Karpas-422 (cell line): ENCODE data around the gene PHF12. TPM values are rescaled to one million over a fixed set of nuclear protein-coding genes. Genes with fewer than 3 reads are reported as not detected.

Experiments
- DNase-seq: peaks from one replicate; pipeline ENCODE4 v3.0.0-alpha.2; 2015
- H2AFZ ChIP-seq: fragments of 200-600 bp; sonication (generic); 2 replicates; pipeline ENCODE4 v1.6.1; 2014; ENCODE audit warnings: antibody characterized with exemption, low read length, mixed read lengths
- H3K27ac ChIP-seq: fragments of 200-600 bp; sonication (generic); 2 replicates; pipeline ENCODE4 v1.5.1; 2014; ENCODE audit warnings: mild to moderate bottlenecking, low read length, moderate library complexity
- H3K27me3 ChIP-seq: fragments of 200-600 bp; sonication (generic); 2 replicates; pipeline ENCODE4 v1.6.1; 2014; ENCODE audit warnings: low read length, mixed read lengths
- H3K36me3 ChIP-seq: fragments of 200-600 bp; sonication (generic); 2 replicates; pipeline ENCODE4 v1.6.1; 2014; ENCODE audit warnings: low read length, mixed read lengths; ENCODE audit not compliant: insufficient read depth
- H3K4me1 ChIP-seq: fragments of 200-600 bp; sonication (generic); 2 replicates; pipeline ENCODE4 v1.6.1; 2014; ENCODE audit warnings: mild to moderate bottlenecking, low read length, mixed read lengths
- H3K4me2 ChIP-seq: fragments of 200-600 bp; sonication (generic); 2 replicates; pipeline ENCODE4 v1.6.1; 2014; ENCODE audit warnings: low read length, low read depth, mild to moderate bottlenecking; ENCODE audit not compliant: poor library complexity, severe bottlenecking
- H3K4me3 ChIP-seq: fragments of 200-600 bp; sonication (generic); 2 replicates; pipeline ENCODE4 v1.5.1; 2014; ENCODE audit warnings: mild to moderate bottlenecking, antibody characterized with exemption, low read length, mixed read lengths
- H3K79me2 ChIP-seq: fragments of 200-600 bp; sonication (generic); 2 replicates; pipeline ENCODE4 v1.6.1; 2014; ENCODE audit warnings: mild to moderate bottlenecking, low read length, mixed read lengths
- H3K9ac ChIP-seq: fragments of 200-600 bp; sonication (generic); 2 replicates; pipeline ENCODE4 v1.6.0; 2014; ENCODE audit warnings: low read length
- H3K9me2 ChIP-seq: fragments of 200-600 bp; sonication (generic), shearing (Covaris generic); replicated peaks from 2 replicates; pipeline ENCODE4 v1.6.0; 2014; ENCODE audit warnings: mild to moderate bottlenecking, low read length, moderate library complexity; ENCODE audit not compliant: insufficient read depth
- H3K9me3 ChIP-seq: fragments of 300-700, 200-600 bp; sonication (generic); 2 replicates; pipeline ENCODE4 v1.6.1; 2014; ENCODE audit warnings: low read length, mixed read lengths
- H4K20me1 ChIP-seq: fragments of 200-600 bp; sonication (generic); 2 replicates; pipeline ENCODE4 v1.6.1; 2014; ENCODE audit warnings: mild to moderate bottlenecking, antibody characterized with exemption, low read length, low read depth; ENCODE audit not compliant: insufficient read depth
- total RNA-seq: library from RNA; depleted of rRNA; stranded (reverse); fragments of >200 nt; shearing (Covaris generic); gene quantifications from 2 replicates; pipeline ENCODE4 v1.2.3, GENCODE V29; 2014; ENCODE audit warnings: low replicate concordance

PHF12 gene
- total RNA-seq, 1 experiment from 2014 or later = 38.3 TPM

- H2AFZ ChIP-seq = no peak overlapping the region
- peaks cover 76% of the 10 kb centered on the region for H3K36me3 ChIP-seq
- no peak overlapping the region for H3K4me2 ChIP-seq
- H3K4me1 ChIP-seq = no peaks in the 10 kb centered on the region
- no peak overlapping the region for H3K9ac ChIP-seq
- H4K20me1 ChIP-seq = no peaks in the 10 kb centered on the region
- H3K9me2 ChIP-seq = no peaks in the 10 kb centered on the region
- no peaks in the 10 kb centered on the region for H3K9me3 ChIP-seq
- no peak overlapping the region for H3K27ac ChIP-seq
- DNase-seq = peak; percentile 64
- H3K79me2 ChIP-seq = peaks cover 13% of the 10 kb centered on the region
- no peak overlapping the region for H3K4me3 ChIP-seq
- no peaks in the 10 kb centered on the region for H3K27me3 ChIP-seq
Measured at GRCh38 chr17:28912281-28912937, 38.9 kb downstream of the PHF12 start.

- H3K4me1 ChIP-seq = no peaks in the 10 kb centered on the region
- no peak for DNase-seq
- no peak overlapping the region for H3K27ac ChIP-seq
- H4K20me1 ChIP-seq = no peaks in the 10 kb centered on the region
- peaks cover 70% of the 10 kb centered on the region for H3K36me3 ChIP-seq
- no peak overlapping the region for H3K9ac ChIP-seq
- no peaks in the 10 kb centered on the region for H3K27me3 ChIP-seq
- H2AFZ ChIP-seq = no peak overlapping the region
- H3K4me3 ChIP-seq = no peak overlapping the region
- no peaks in the 10 kb centered on the region for H3K9me3 ChIP-seq
- H3K4me2 ChIP-seq = no peak overlapping the region
- peaks cover 13% of the 10 kb centered on the region for H3K79me2 ChIP-seq
- H3K9me2 ChIP-seq = no peaks in the 10 kb centered on the region
Measured at GRCh38 chr17:28911411-28912045, 39.8 kb downstream of the PHF12 start.

GRCh38 chr17:28910534-28910933 is 40.8 kb downstream of the PHF12 start:
- Histone ChIP-seq H2AFZ (no peak overlapping the region), H4K20me1 (no peaks in the 10 kb centered on the region), H3K27ac (no peak overlapping the region), H3K4me2 (no peak overlapping the region), H3K4me3 (no peak overlapping the region), H3K27me3 (no peaks in the 10 kb centered on the region), H3K36me3 (peaks cover 62% of the 10 kb centered on the region), H3K79me2 (peaks cover 9% of the 10 kb centered on the region), H3K9me2 (no peaks in the 10 kb centered on the region), H3K4me1 (no peaks in the 10 kb centered on the region), H3K9ac (no peak overlapping the region), H3K9me3 (no peaks in the 10 kb centered on the region)
- DNase-seq = no peak

GRCh38 chr17:28908640-28909167 is 42.6 kb downstream of the PHF12 start:
- H3K36me3 ChIP-seq = peaks cover 48% of the 10 kb centered on the region; the same call in 1 of the 2 replicates
- no peaks in the 10 kb centered on the region for H3K4me1 ChIP-seq
- no peaks in the 10 kb centered on the region for H3K27me3 ChIP-seq
- no peak overlapping the region for H3K4me3 ChIP-seq
- no peaks in the 10 kb centered on the region for H3K9me3 ChIP-seq
- no peaks in the 10 kb centered on the region for H3K79me2 ChIP-seq
- no peak overlapping the region for H3K27ac ChIP-seq
- no peak for DNase-seq
- no peaks in the 10 kb centered on the region for H4K20me1 ChIP-seq
- no peaks in the 10 kb centered on the region for H3K9me2 ChIP-seq
- H3K4me2 ChIP-seq = no peak overlapping the region
- H2AFZ ChIP-seq = no peak overlapping the region
- no peak overlapping the region for H3K9ac ChIP-seq

- H3K36me3 ChIP-seq = peaks cover 40% of the 10 kb centered on the region; the same call in 1 of the 2 replicates
- no peaks in the 10 kb centered on the region for H3K79me2 ChIP-seq
- no peaks in the 10 kb centered on the region for H4K20me1 ChIP-seq
- no peak overlapping the region for H3K4me2 ChIP-seq
- H3K9me2 ChIP-seq = no peaks in the 10 kb centered on the region
- no peaks in the 10 kb centered on the region for H3K27me3 ChIP-seq
- no peak overlapping the region for H2AFZ ChIP-seq
- DNase-seq = no peak
- H3K9me3 ChIP-seq = no peaks in the 10 kb centered on the region
- H3K27ac ChIP-seq = no peak overlapping the region
- H3K4me1 ChIP-seq = peaks cover 4% of the 10 kb centered on the region
- H3K9ac ChIP-seq = no peak overlapping the region
- no peak overlapping the region for H3K4me3 ChIP-seq
Measured at GRCh38 chr17:28907709-28908475, 43.4 kb downstream of the PHF12 start.

GRCh38 chr17:28906706-28907438 is 44.4 kb downstream of the PHF12 start:
- Histone ChIP-seq H4K20me1 (no peaks in the 10 kb centered on the region), H3K36me3 (peaks cover 31% of the 10 kb centered on the region; the same call in 1 of the 2 replicates), H3K9ac (no peak overlapping the region), H3K4me1 (peaks cover 5% of the 10 kb centered on the region), H3K9me2 (no peaks in the 10 kb centered on the region), H2AFZ (no peak overlapping the region), H3K27me3 (no peaks in the 10 kb centered on the region), H3K4me3 (no peak overlapping the region), H3K4me2 (no peak overlapping the region), H3K9me3 (no peaks in the 10 kb centered on the region), H3K27ac (no peak overlapping the region), H3K79me2 (peaks cover 6% of the 10 kb centered on the region)
- no peak for DNase-seq

GRCh38 chr17:28906276-28906675 is 45.0 kb downstream of the PHF12 start:
- H3K79me2 ChIP-seq = peaks cover 12% of the 10 kb centered on the region
- no peak for DNase-seq
- no peaks in the 10 kb centered on the region for H3K9me3 ChIP-seq
- no peak overlapping the region for H2AFZ ChIP-seq
- no peaks in the 10 kb centered on the region for H3K9me2 ChIP-seq
- no peaks in the 10 kb centered on the region for H3K27me3 ChIP-seq
- H3K4me3 ChIP-seq = no peak overlapping the region
- peaks cover 26% of the 10 kb centered on the region; the same call in 1 of the 2 replicates for H3K36me3 ChIP-seq
- H3K4me2 ChIP-seq = no peak overlapping the region
- H4K20me1 ChIP-seq = no peaks in the 10 kb centered on the region
- peaks cover 11% of the 10 kb centered on the region for H3K4me1 ChIP-seq
- H3K9ac ChIP-seq = no peak overlapping the region
- H3K27ac ChIP-seq = no peak overlapping the region
